HL-60 (cell line): ENCODE results near the gene ZKSCAN2.

Experiments
- CTCF ChIP-seq: IDR thresholded peaks from one replicate; pipeline ENCODE4 v1.5.1; 2011; ENCODE audit warnings: low read length, control low read depth, inconsistent platforms; ENCODE audit not compliant: insufficient read depth
- GABPA ChIP-seq: IDR thresholded peaks from 2 replicates; pipeline ENCODE4 v1.6.1; 2012; ENCODE audit warnings: low read depth
- POLR2AphosphoS5 ChIP-seq: IDR thresholded peaks from 2 replicates; pipeline ENCODE4 v1.6.1; 2012; ENCODE audit warnings: low read depth
- REST ChIP-seq: IDR thresholded peaks from 2 replicates; pipeline ENCODE4 v1.6.1; 2012; ENCODE audit warnings: low read depth; ENCODE audit not compliant: insufficient replicate concordance
- SPI1 ChIP-seq: IDR thresholded peaks from 2 replicates; pipeline ENCODE4 v1.6.1; 2012; ENCODE audit warnings: low read depth, mild to moderate bottlenecking, borderline replicate concordance

GRCh38 chr16:25219070-25219737 is 38.4 kb downstream of the ZKSCAN2 start:
- TF ChIP-seq CTCF (no peak), GABPA (no peak), POLR2AphosphoS5 (no peak), REST (no peak), SPI1 (no peak)
